ENCODE data around the gene GP5. TPM values are rescaled to one million over a fixed set of nuclear protein-coding genes. Genes with fewer than 3 reads are reported as not detected.

The GP5 gene
- total RNA-seq, 1 donor from 2014 or later = not detected

DNA sequence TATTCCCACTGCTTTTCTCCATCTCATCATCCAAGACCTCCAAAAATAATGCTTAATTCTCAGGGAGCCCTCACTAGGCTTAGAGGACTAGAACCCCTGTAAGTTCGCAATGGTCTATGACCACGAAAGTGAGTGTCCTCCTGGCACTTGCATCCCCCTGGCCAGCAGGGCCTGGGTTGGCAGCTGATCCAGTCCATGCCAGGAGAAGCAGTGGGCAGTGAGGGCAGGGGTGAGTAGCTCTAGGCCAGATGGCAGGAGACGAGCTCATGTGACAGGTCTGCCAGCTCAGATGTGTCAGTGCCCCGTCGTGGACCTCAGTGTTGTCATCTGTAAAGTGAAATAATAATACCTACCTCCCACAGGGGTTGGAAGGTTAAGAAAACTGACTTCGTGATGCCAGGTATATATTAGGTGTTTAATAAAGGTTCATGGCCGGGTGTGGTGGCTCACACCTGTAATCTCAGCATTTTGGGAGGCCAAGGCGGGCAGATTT, 11.1 kb downstream of the GP5 start:
- H3K36me3 Mint-ChIP-seq (ENCODE audit: unreplicated experiment) = peaks cover 8% of the 10 kb centered on the region
- H3K9me3 Mint-ChIP-seq (ENCODE audit: unreplicated experiment) = peaks cover 17% of the 10 kb centered on the region
- H3K27me3 Mint-ChIP-seq (ENCODE audit: unreplicated experiment) = peaks cover 42% of the 10 kb centered on the region
- no peaks in the 10 kb centered on the region for H3K4me1 Mint-ChIP-seq (ENCODE audit: unreplicated experiment)
- peak; percentile 79 for DNase-seq (ENCODE audit: extremely low spot score, unreplicated experiment)
- TF ChIP-seq, protein P1, sequence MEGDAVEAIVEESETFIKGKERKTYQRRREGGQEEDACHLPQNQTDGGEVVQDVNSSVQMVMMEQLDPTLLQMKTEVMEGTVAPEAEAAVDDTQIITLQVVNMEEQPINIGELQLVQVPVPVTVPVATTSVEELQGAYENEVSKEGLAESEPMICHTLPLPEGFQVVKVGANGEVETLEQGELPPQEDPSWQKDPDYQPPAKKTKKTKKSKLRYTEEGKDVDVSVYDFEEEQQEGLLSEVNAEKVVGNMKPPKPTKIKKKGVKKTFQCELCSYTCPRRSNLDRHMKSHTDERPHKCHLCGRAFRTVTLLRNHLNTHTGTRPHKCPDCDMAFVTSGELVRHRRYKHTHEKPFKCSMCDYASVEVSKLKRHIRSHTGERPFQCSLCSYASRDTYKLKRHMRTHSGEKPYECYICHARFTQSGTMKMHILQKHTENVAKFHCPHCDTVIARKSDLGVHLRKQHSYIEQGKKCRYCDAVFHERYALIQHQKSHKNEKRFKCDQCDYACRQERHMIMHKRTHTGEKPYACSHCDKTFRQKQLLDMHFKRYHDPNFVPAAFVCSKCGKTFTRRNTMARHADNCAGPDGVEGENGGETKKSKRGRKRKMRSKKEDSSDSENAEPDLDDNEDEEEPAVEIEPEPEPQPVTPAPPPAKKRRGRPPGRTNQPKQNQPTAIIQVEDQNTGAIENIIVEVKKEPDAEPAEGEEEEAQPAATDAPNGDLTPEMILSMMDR (IDR thresholded peaks at IDR 0.05) = no peak
- no peak overlapping the region for H3K4me3 Mint-ChIP-seq (ENCODE audit: unreplicated experiment)
- no peak overlapping the region for H3K27ac Mint-ChIP-seq (ENCODE audit: unreplicated experiment)

DNA sequence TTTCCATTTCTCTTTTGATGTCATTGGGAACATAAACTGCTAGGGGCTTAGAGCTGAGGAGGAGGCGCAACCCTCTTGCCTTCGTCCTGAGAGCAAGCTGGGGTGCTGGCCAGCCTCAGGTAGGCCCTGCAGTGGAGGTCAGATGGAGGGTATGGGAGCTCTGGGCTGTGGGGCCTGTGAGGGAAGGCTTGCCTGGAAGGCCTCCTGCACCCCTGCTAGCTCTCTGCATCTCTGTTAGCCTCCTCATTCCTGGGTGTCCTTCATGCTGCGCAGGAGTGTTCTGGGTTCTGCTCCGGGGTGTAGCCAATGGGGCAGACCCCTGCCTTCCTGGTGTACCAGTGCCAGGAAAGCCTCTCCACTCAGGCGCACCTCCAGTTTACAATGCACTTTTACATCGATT, 11.8 kb downstream of the GP5 start:
- Mint-ChIP-seq H3K9me3 (ENCODE audit: unreplicated experiment) (peaks cover 17% of the 10 kb centered on the region), H3K4me1 (ENCODE audit: unreplicated experiment) (no peaks in the 10 kb centered on the region), H3K27ac (ENCODE audit: unreplicated experiment) (no peak overlapping the region), H3K36me3 (ENCODE audit: unreplicated experiment) (peaks cover 8% of the 10 kb centered on the region), H3K27me3 (ENCODE audit: unreplicated experiment) (peaks cover 46% of the 10 kb centered on the region), H3K4me3 (ENCODE audit: unreplicated experiment) (no peak overlapping the region)
- DNase-seq (ENCODE audit: extremely low spot score, unreplicated experiment) = peak; percentile 60
- TF ChIP-seq, protein P1 (IDR thresholded peaks at IDR 0.05) = no peak

DNA sequence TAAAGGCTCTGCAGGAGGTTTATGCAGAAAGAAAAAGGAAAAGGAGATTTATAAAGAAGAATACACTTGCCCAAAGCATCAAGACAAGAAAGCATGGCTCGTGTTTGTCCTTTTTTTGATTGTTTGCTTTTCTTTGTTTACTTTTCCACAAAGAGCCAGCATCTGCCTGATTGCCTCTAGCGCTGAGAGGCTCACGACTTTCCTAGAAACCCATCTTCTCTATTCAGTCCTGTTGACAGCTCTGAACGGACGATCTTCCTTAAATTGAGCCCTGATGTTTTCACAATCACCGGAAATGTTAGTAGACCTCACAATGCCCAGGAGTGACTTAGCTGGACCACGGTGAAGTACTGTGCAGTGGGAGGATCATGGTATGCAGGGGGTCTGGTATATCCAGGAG, 12.4 kb downstream of the GP5 start:
- H3K4me3 Mint-ChIP-seq (ENCODE audit: unreplicated experiment) = no peak overlapping the region
- peaks cover 17% of the 10 kb centered on the region for H3K9me3 Mint-ChIP-seq (ENCODE audit: unreplicated experiment)
- peak; percentile 11 for DNase-seq (ENCODE audit: extremely low spot score, unreplicated experiment)
- H3K27me3 Mint-ChIP-seq (ENCODE audit: unreplicated experiment) = peaks cover 47% of the 10 kb centered on the region
- no peaks in the 10 kb centered on the region for H3K4me1 Mint-ChIP-seq (ENCODE audit: unreplicated experiment)
- peaks cover 8% of the 10 kb centered on the region for H3K36me3 Mint-ChIP-seq (ENCODE audit: unreplicated experiment)
- no peak overlapping the region for H3K27ac Mint-ChIP-seq (ENCODE audit: unreplicated experiment)
- TF ChIP-seq, protein P1 (IDR thresholded peaks at IDR 0.05) = no peak

DNA sequence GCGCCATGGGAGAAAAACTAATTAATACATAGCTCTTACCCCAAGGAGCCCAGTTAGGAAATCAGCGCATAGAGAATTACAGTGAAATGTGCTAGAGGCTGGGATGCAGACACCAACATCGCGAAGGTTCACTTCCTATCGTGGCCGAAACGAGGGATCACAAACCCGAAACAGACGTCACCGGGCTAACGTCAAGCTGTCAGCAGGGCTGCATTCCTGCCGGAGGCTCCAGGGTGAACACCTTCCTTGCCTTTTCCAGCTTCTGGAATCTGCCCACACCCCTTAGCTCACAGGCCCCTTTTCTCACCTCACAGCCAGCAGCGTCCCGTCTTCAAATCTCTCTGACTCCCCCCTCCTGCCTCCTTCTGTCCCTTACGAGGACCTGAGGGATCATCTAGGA, 13.0 kb downstream of the GP5 start:
- Mint-ChIP-seq H3K4me3 (ENCODE audit: unreplicated experiment) (no peak overlapping the region), H3K27ac (ENCODE audit: unreplicated experiment) (no peak overlapping the region), H3K27me3 (ENCODE audit: unreplicated experiment) (peaks cover 48% of the 10 kb centered on the region), H3K9me3 (ENCODE audit: unreplicated experiment) (peaks cover 13% of the 10 kb centered on the region), H3K36me3 (ENCODE audit: unreplicated experiment) (peaks cover 8% of the 10 kb centered on the region), H3K4me1 (ENCODE audit: unreplicated experiment) (no peaks in the 10 kb centered on the region)
- peak; percentile 69 for DNase-seq (ENCODE audit: extremely low spot score, unreplicated experiment)
- TF ChIP-seq, protein P1 (IDR thresholded peaks at IDR 0.05) = no peak

DNA sequence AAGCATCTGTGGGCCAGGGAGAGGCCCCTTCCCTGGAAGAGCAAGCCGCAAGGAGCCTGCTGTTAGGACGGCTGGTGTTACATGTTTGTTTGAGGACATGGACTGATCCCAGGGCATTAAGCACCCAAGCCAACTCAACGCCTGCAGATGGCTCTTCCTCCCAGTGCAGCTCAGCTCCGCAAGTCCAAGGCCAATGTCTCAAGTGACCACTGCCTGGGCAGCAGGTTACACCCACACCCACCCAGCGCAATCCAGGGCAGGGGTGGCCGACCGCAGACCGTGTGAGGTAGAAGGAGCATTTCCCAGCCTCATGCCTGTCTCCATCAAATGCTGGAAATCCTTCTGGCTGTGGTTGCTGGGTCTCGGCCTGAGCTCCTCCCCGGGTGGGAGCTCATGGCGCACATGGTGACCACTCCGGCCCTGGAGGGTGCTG, 14.5 kb downstream of the GP5 start:
- H3K36me3 Mint-ChIP-seq (ENCODE audit: unreplicated experiment) = no peaks in the 10 kb centered on the region
- H3K27me3 Mint-ChIP-seq (ENCODE audit: unreplicated experiment) = peaks cover 45% of the 10 kb centered on the region
- H3K4me3 Mint-ChIP-seq (ENCODE audit: unreplicated experiment) = no peak overlapping the region
- H3K4me1 Mint-ChIP-seq (ENCODE audit: unreplicated experiment) = no peaks in the 10 kb centered on the region
- no peaks in the 10 kb centered on the region for H3K9me3 Mint-ChIP-seq (ENCODE audit: unreplicated experiment)
- peak; percentile 82 for DNase-seq (ENCODE audit: extremely low spot score, unreplicated experiment)
- no peak overlapping the region for H3K27ac Mint-ChIP-seq (ENCODE audit: unreplicated experiment)
- TF ChIP-seq, protein P1 (IDR thresholded peaks at IDR 0.05) = no peak
